HFFc6 (cell line): ENCODE data around the gene AMER3. TPM values are rescaled to one million over a fixed set of nuclear protein-coding genes. Genes with fewer than 3 reads are reported as not detected.
A peak's percentile ranks its signal among the peaks of the same experiment; 100 is the strongest.

ENCODE experiments used
- DNase-seq: peaks from one replicate; pipeline ENCODE4 v3.0.0-alpha.2; 2018
- H3K27ac Mint-ChIP-seq: 2 replicates; pipeline ENCODE4 v1.8.0; 2020; ENCODE audit warnings: mild to moderate bottlenecking, mixed read lengths
- H3K27me3 Mint-ChIP-seq: 2 replicates; pipeline ENCODE4 v1.8.0; 2021; ENCODE audit warnings: mild to moderate bottlenecking, moderate library complexity, mixed read lengths; ENCODE audit not compliant: insufficient read depth
- H3K36me3 Mint-ChIP-seq: 2 replicates; pipeline ENCODE4 v1.8.0; 2021; ENCODE audit warnings: low read depth, mixed read lengths
- H3K4me1 Mint-ChIP-seq: 2 replicates; pipeline ENCODE4 v1.8.0; 2020; ENCODE audit warnings: low read depth, mixed read lengths
- H3K4me3 Mint-ChIP-seq: 2 replicates; pipeline ENCODE4 v1.8.0; 2020; ENCODE audit warnings: mild to moderate bottlenecking, moderate library complexity, mixed read lengths
- H3K9me3 Mint-ChIP-seq: 2 replicates; pipeline ENCODE4 v1.8.0; 2020; ENCODE audit warnings: mild to moderate bottlenecking, mixed read lengths
- total RNA-seq, 6 experiments: library from RNA; stranded (reverse); fragmentation: NEBNext Ultra II Directional; extraction: Animal tissue kit (Norgen Biotek cat#: 25700); gene quantifications; 2 replicates in 1 of 6; 3 replicates in 5 of 6; pipeline ENCODE4 v1.2.3, GENCODE V29; 2021
- TF ChIP-seq, protein P1 (sequence below): fragments of 200-600 bp; sonication (generic); IDR thresholded peaks from 2 replicates; pipeline ENCODE4 v1.5.0; 2021; ENCODE audit warnings: antibody characterized with exemption, mild to moderate bottlenecking

Gene AMER3
- total RNA-seq, 6 experiments from 2014 or later = not detected

- Mint-ChIP-seq H3K36me3 (no peaks in the 10 kb centered on the region), H3K4me1 (peaks cover 5% of the 10 kb centered on the region), H3K9me3 (no peaks in the 10 kb centered on the region), H3K4me3 (peak overlapping the region; percentile 69), H3K27me3 (peaks cover 10% of the 10 kb centered on the region), H3K27ac (no peak overlapping the region)
- TF ChIP-seq, protein P1, sequence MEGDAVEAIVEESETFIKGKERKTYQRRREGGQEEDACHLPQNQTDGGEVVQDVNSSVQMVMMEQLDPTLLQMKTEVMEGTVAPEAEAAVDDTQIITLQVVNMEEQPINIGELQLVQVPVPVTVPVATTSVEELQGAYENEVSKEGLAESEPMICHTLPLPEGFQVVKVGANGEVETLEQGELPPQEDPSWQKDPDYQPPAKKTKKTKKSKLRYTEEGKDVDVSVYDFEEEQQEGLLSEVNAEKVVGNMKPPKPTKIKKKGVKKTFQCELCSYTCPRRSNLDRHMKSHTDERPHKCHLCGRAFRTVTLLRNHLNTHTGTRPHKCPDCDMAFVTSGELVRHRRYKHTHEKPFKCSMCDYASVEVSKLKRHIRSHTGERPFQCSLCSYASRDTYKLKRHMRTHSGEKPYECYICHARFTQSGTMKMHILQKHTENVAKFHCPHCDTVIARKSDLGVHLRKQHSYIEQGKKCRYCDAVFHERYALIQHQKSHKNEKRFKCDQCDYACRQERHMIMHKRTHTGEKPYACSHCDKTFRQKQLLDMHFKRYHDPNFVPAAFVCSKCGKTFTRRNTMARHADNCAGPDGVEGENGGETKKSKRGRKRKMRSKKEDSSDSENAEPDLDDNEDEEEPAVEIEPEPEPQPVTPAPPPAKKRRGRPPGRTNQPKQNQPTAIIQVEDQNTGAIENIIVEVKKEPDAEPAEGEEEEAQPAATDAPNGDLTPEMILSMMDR = peak; percentile 85
- peak; percentile 73 for DNase-seq
These were observed 42.4 kb downstream of the AMER3 start for GRCh38 chr2:130797493-130798435.

GRCh38 chr2:130798472-130799218 lies 43.3 kb downstream of the AMER3 start:
- TF ChIP-seq, protein P1 = no peak
- Mint-ChIP-seq H3K9me3 (no peaks in the 10 kb centered on the region), H3K4me1 (peaks cover 5% of the 10 kb centered on the region), H3K27me3 (peaks cover 10% of the 10 kb centered on the region), H3K36me3 (no peaks in the 10 kb centered on the region), H3K27ac (no peak overlapping the region), H3K4me3 (peak overlapping the region; percentile 69)
- DNase-seq = no peak

- Mint-ChIP-seq H3K9me3 (no peaks in the 10 kb centered on the region), H3K27me3 (peaks cover 10% of the 10 kb centered on the region), H3K4me3 (no peak overlapping the region), H3K27ac (no peak overlapping the region), H3K36me3 (no peaks in the 10 kb centered on the region), H3K4me1 (peaks cover 5% of the 10 kb centered on the region)
- TF ChIP-seq, protein P1 = no peak
- DNase-seq = no peak
These were observed 44.0 kb downstream of the AMER3 start for GRCh38 chr2:130799295-130799694.

DNA sequence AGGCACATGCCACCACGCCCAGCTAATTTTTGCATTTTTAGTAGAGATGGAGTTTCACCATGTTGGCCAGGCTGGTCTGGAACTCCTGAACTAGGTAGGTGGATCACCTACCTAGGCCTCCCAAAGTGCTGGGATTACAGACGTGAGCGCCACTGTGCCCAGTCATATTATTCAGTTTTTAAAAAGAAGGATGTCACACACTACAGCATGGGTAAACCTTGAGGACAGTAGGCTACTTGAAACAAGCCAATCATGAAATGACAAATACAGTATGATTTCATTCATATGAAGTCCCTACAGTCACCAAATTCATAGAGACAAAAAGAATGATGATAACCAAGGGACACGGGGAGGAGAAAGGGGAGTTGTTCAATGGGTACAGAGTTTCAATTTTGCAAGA lies 50.3 kb downstream of the AMER3 start:
- TF ChIP-seq, protein P1 = no peak
- Mint-ChIP-seq H3K27me3 (peaks cover 4% of the 10 kb centered on the region), H3K4me3 (no peak overlapping the region), H3K4me1 (no peaks in the 10 kb centered on the region), H3K36me3 (no peaks in the 10 kb centered on the region), H3K9me3 (no peaks in the 10 kb centered on the region), H3K27ac (no peak overlapping the region)
- DNase-seq = no peak

DNA sequence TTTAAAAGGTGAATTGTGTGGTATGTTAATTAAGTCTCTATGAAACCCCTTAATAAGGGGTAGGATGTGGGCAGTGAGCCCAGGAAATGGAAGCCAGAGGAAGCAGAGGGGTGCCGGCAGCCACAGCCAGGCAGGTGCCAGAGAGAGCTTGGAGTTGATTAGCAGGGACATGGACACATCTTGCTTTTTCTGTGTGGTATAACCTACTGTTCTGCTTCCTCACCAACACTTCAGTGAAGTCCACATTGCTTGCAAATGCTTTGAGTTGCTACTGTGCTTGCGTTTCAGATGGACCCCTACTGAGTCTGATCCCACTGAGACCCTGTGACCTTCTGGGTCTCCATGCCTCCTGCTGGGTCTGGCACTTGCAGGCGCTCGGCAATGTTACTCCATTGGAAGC lies 51.0 kb downstream of the AMER3 start:
- Mint-ChIP-seq H3K27ac (no peak overlapping the region), H3K36me3 (no peaks in the 10 kb centered on the region), H3K9me3 (no peaks in the 10 kb centered on the region), H3K4me1 (no peaks in the 10 kb centered on the region), H3K4me3 (no peak overlapping the region), H3K27me3 (peaks cover 4% of the 10 kb centered on the region)
- TF ChIP-seq, protein P1 = no peak
- no peak for DNase-seq
